Pancreas (tissue), 10 donors: ENCODE results near the gene ABO. TPM values are rescaled to one million over a fixed set of nuclear protein-coding genes. Genes with fewer than 3 reads are reported as not detected.
"Not testable (repeated sequence)": the region's sequence is repeated elsewhere in the genome, so short reads cannot be mapped to it uniquely, and the experiment has no call there.

ENCODE experiments used
- ATAC-seq, 4 donors: fragments of 200-7000 bp; cut with Tn5 transposase; one replicate each; pipeline versions ENCODE4 v1.8.0 to v1.9.1; 2020; ENCODE audit warnings: mild to moderate bottlenecking in 4 of 4, moderate library complexity in 4 of 4
- DNase-seq, 6 donors: peaks; one replicate each; pipeline ENCODE4 v3.0.0-alpha.2; 2020
- FAIRE-seq: peaks from 2 replicates; lab custom pipeline; 2012; peaks lifted over from hg19 to GRCh38; lab: Jason Lieb, UNC
- H3K27ac ChIP-seq, 4 donors: fragments of 200-600 bp; sonication (generic); 1 replicate in 3 of 4; 2 replicates in 1 of 4; pipeline versions ENCODE4 v1.5.0 to v1.8.0; 2020
- H3K27me3 ChIP-seq, 4 donors: fragments of 200-600 bp; one replicate each; pipeline ENCODE4 v1.8.0; 2021
- H3K36me3 ChIP-seq, 3 donors: fragments of 200-600 bp; sonication (generic) in 1 of 3; one replicate each; pipeline versions ENCODE4 v1.5.0 to v1.8.0; 2020 to 2021
- H3K4me1 ChIP-seq, 3 donors: fragments of 200-600 bp; one replicate each; pipeline ENCODE4 v1.8.0; 2021
- H3K4me3 ChIP-seq, 4 donors: fragments of 200-600 bp; sonication (generic) in 2 of 4; one replicate each; pipeline versions ENCODE4 v1.5.0 to v1.8.0; 2020 to 2021
- H3K9me3 ChIP-seq, 4 donors: fragments of 200-600 bp; one replicate each; pipeline ENCODE4 v1.8.0; 2021
- CTCF ChIP-seq, 4 donors: fragments of 200-600 bp; sonication (generic) in 3 of 4; IDR thresholded peaks; one replicate each; pipeline versions ENCODE4 v1.5.0 to v1.8.0; 2021; ENCODE audit warnings: antibody characterized with exemption in 4 of 4
- WGBS, 2 donors: extraction: QIAGEN DNeasy Blood & Tissue Kit; methylation state at CpG; one replicate each; pipeline ENCODE4 v1.1.7; 2013; 5-methylcytosine and 5-hydroxymethylcytosine counted together
- intact Hi-C, 3 donors: fragments of 100-400 bp; cut with DNase I; formaldehyde crosslinking; loops; one replicate each; pipeline versions ENCODE4 v1.11.1 to v1.14.2; 2022
- polyA plus RNA-seq, 2 donors: library from polyadenylated mRNA; stranded (reverse); fragments of 200-250 nt; gene quantifications; one replicate each; pipeline ENCODE4 v1.2.3, GENCODE V29; 2013
- total RNA-seq, 6 donors: library from RNA; stranded (reverse); fragmentation: NEBNext Ultra II Directional in 4 of 6; extraction: Animal tissue kit (Norgen Biotek cat#: 25700) in 4 of 6; gene quantifications; one replicate each; pipeline versions ENCODE4 v1.2.1 to v1.2.4, GENCODE V29; 2021 to 2023
- donor health status: healthy with polysubstance abuse.
- donor health status: DM: no; HTN: no; CAD: no; lungs with moderate emphysema.
- donor health status: DM: no; HTN: no; CAD: no.
- donor health status: control.
- donor health status: control.
- donor health status: Bipolar disorder and iron deficiency.
- donor health status: DM: yes; HTN: yes; CAD: no.
- donor health status: DM: no; HTN: no; CAD: no.
- donor health status: DM: no; HTN: no; CAD: no.
- donor health status: DM: yes; HTN: yes; CAD: no.

Gene ABO
- total and polyA plus RNA-seq, 8 donors, result 2.1 to 10.2 (median 5.4) TPM

- no peak for ATAC-seq
- no peaks in the 10 kb centered on the region for H3K27me3 ChIP-seq
- no peaks in the 10 kb centered on the region for H3K36me3 ChIP-seq
- WGBS, 2 donors, result 72 to 79% methylated on average over 13 of the region's 13 CpGs
- DNase-seq, result no peak
- H3K9me3 ChIP-seq, result no peaks in the 10 kb centered on the region
- intact Hi-C loops, result no loop called here
- TF ChIP-seq CTCF (IDR thresholded peaks at IDR 0.05), result no peak
- no peak for FAIRE-seq
- H3K4me3 ChIP-seq, result no peak overlapping the region
- no peaks in the 10 kb centered on the region for H3K4me1 ChIP-seq
- no peak overlapping the region for H3K27ac ChIP-seq
Measured at GRCh38 chr9:133321411-133321935, 46.5 kb upstream of the ABO start.

GRCh38 chr9:133320421-133320881, 45.5 kb upstream of the ABO start:
- H3K9me3 ChIP-seq, result no peaks in the 10 kb centered on the region
- no peak overlapping the region for H3K27ac ChIP-seq
- H3K36me3 ChIP-seq, result no peaks in the 10 kb centered on the region
- DNase-seq (no peak), ATAC-seq (no peak), FAIRE-seq (no peak)
- no peak for TF ChIP-seq CTCF (IDR thresholded peaks at IDR 0.05)
- intact Hi-C loops, result no loop called here
- no peaks in the 10 kb centered on the region for H3K27me3 ChIP-seq
- no peak overlapping the region for H3K4me3 ChIP-seq
- 76 to 78% methylated on average over 13 of the region's 13 CpGs for WGBS, 2 donors
- H3K4me1 ChIP-seq, result no peaks in the 10 kb centered on the region

- ATAC-seq, H3K4me1 ChIP-seq, H3K9me3 ChIP-seq, DNase-seq, H3K27me3 ChIP-seq, FAIRE-seq, intact Hi-C loops, H3K36me3 ChIP-seq, H3K27ac ChIP-seq, H3K4me3 ChIP-seq: not testable (repeated sequence)
- 66 to 69% methylated on average over 13 of the region's 13 CpGs for WGBS, 2 donors
Measured at GRCh38 chr9:133317551-133317950, 42.5 kb upstream of the ABO start.

GRCh38 chr9:133315997-133316396, 41.0 kb upstream of the ABO start:
- no peak for TF ChIP-seq CTCF (IDR thresholded peaks at IDR 0.05)
- H3K4me3 ChIP-seq, result no peak overlapping the region
- intact Hi-C loops, result no loop called here

GRCh38 chr9:133309608-133310007, 34.6 kb upstream of the ABO start:
- H3K27ac ChIP-seq, result no peak overlapping the region
- ATAC-seq (no peak), FAIRE-seq (no peak), DNase-seq (no peak)
- no peak for TF ChIP-seq CTCF (IDR thresholded peaks at IDR 0.05)
- 65 to 70% methylated on average over 6 of the region's 6 CpGs for WGBS, 2 donors
- no peaks in the 10 kb centered on the region for H3K36me3 ChIP-seq
- H3K4me3 ChIP-seq, result no peak overlapping the region
- H3K4me1 ChIP-seq, result no peaks in the 10 kb centered on the region
- intact Hi-C loops, result no loop called here
- H3K9me3 ChIP-seq, result no peaks in the 10 kb centered on the region
- H3K27me3 ChIP-seq, result no peaks in the 10 kb centered on the region

More at GRCh38 chr9:133315997-133316396, 41.0 kb upstream of the ABO start:
- 64 to 68% methylated on average over 2 of the region's 2 CpGs for WGBS, 2 donors
- ATAC-seq (no peak), FAIRE-seq (no peak), DNase-seq (no peak)
- Histone ChIP-seq H3K27ac (no peak overlapping the region), H3K36me3 (no peaks in the 10 kb centered on the region), H3K4me1 (no peaks in the 10 kb centered on the region), H3K9me3 (no peaks in the 10 kb centered on the region), H3K27me3 (no peaks in the 10 kb centered on the region)
